Right lobe of liver (tissue), 6 donors: ENCODE results near the gene TMCC2. TPM values are rescaled to one million over a fixed set of nuclear protein-coding genes. Genes with fewer than 3 reads are reported as not detected.

ENCODE experiments used
- ATAC-seq, 4 donors: fragments of 200-7000 bp; cut with Tn5 transposase; one replicate each; pipeline ENCODE4 v1.9.1; 2020; ENCODE audit warnings: mild to moderate bottlenecking in 4 of 4, moderate library complexity in 4 of 4
- DNase-seq, 3 donors: peaks; one replicate each; pipeline ENCODE4 v3.0.0-alpha.2; 2020
- H3K27ac ChIP-seq, 3 donors: fragments of 200-600 bp; one replicate each; pipeline ENCODE4 v1.8.0; 2022
- H3K27me3 ChIP-seq, 2 donors: fragments of 200-600 bp; one replicate each; pipeline ENCODE4 v1.8.0; 2022
- H3K36me3 ChIP-seq, 4 donors: fragments of 200-600 bp; sonication (generic) in 1 of 4; one replicate each; pipeline versions ENCODE4 v1.5.1 to v1.8.0; 2017 to 2022; ENCODE audit warnings: control low read depth in 1 of 4
- H3K4me1 ChIP-seq, 4 donors: fragments of 200-600 bp; sonication (generic) in 1 of 4; one replicate each; pipeline versions ENCODE4 v1.5.1 to v1.8.0; 2017 to 2022; ENCODE audit warnings: control low read depth in 1 of 4
- H3K4me3 ChIP-seq, 3 donors: fragments of 200-600 bp; one replicate each; pipeline ENCODE4 v1.8.0; 2022
- H3K9me3 ChIP-seq, 4 donors: fragments of 200-600 bp; sonication (generic) in 1 of 4; one replicate each; pipeline versions ENCODE4 v1.5.1 to v1.8.0; 2017 to 2022; ENCODE audit warnings: control low read depth in 1 of 4
- CTCF ChIP-seq, 4 donors: fragments of 200-600 bp in 3 of 4; fragments of 450-650 bp in 1 of 4; IDR thresholded peaks; one replicate each; pipeline versions ENCODE4 v1.5.1 to v1.8.0; 2016 to 2022; ENCODE audit warnings: antibody characterized with exemption in 4 of 4, mild to moderate bottlenecking in 2 of 4
- POLR2A ChIP-seq: fragments of 450-650 bp; IDR thresholded peaks from one replicate; pipeline ENCODE4 v1.6.1; 2017; ENCODE audit warnings: antibody characterized with exemption, mild to moderate bottlenecking
- WGBS: methylation state at CpG from one replicate; pipeline ENCODE4 v1.1.6; 2018; ENCODE audit warnings: low coverage, low lambda C conversion rate; ENCODE audit not compliant: insufficient coverage; ENCODE audit errors: missing lambda C conversion rate; 5-methylcytosine and 5-hydroxymethylcytosine counted together
- intact Hi-C, 2 donors: fragments of 100-400 bp; cut with DNase I; formaldehyde crosslinking; loops; one replicate each; pipeline versions ENCODE4 v1.11.2 to v1.14.1; 2022
- total RNA-seq, 6 experiments: library from RNA; depleted of rRNA in 2 of 6; stranded (reverse); fragments of >200 nt in 2 of 6; fragmentation: NEBNext Ultra II Directional in 3 of 6; extraction: Animal tissue kit (Norgen Biotek cat#: 25700) in 3 of 6; gene quantifications; one replicate each; pipeline versions ENCODE4 v1.1.0 to v1.2.4, GENCODE V29; 2016 to 2023
- donor health status: DM: no; HTN: yes; CAD: no.
- donor health status: DM: no; HTN: no; CAD: no.
- donor health status: DM: no; HTN: no; CAD: no.
- donor health status: DM: no; HTN: yes; CAD: no.
- donor health status: DM: no; HTN: yes; CAD: no.

TMCC2 gene
- total RNA-seq, 6 experiments from 2014 or later: 0.14 to 5.9 (median 0.30) TPM

- TF ChIP-seq POLR2A: peak; percentile 92
- peak in 3 of 4 donors; percentile 22 to 32 (median 27) for TF ChIP-seq CTCF (IDR thresholded peaks at IDR 0.05)
- DNase-seq (peak; percentile 97), ATAC-seq (peak; percentile 78 to 94 (median 81))
- Histone ChIP-seq H3K9me3 (no peaks in the 10 kb centered on the region), H3K36me3 (no peaks in the 10 kb centered on the region), H3K4me3 (peak within 1 kb of the TSS; percentile 57 to 91 (median 72)), H3K27ac (peak within 1 kb of the TSS; percentile 64 to 85 (median 81)), H3K4me1 (peaks cover 0 to 45% (median 15%) of the 10 kb centered on the region in 4 donors), H3K27me3 (no peaks in the 10 kb centered on the region)
- under 1% methylated on average over 43 of the region's 75 CpGs for WGBS
- intact Hi-C loops: no loop called here
Observed at GRCh38 chr1:205321162-205321958, 93.6 kb downstream of the TMCC2 start, which contains the start of gene NUAK2. Gene NUAK2, minus strand, starts transcription at chr1:205321745. Its CDS starts 117 bp downstream, at chr1:205321628.

GRCh38 chr1:205321959-205322283, 94.2 kb downstream of the TMCC2 start:
- peaks cover 0 to 39% (median 13%) of the 10 kb centered on the region in 4 donors for H3K4me1 ChIP-seq
- peak overlapping the region; percentile 64 to 85 (median 81) for H3K27ac ChIP-seq
- DNase-seq (no peak), ATAC-seq (no peak)
- peak overlapping the region; percentile 57 to 91 (median 72) for H3K4me3 ChIP-seq
- intact Hi-C loops: no loop called here
- TF ChIP-seq CTCF (IDR thresholded peaks at IDR 0.05): no peak
- no peak for TF ChIP-seq POLR2A
- WGBS: 19% methylated on average over 5 of the region's 5 CpGs
- H3K27me3 ChIP-seq: no peaks in the 10 kb centered on the region
- H3K36me3 ChIP-seq: no peaks in the 10 kb centered on the region
- no peaks in the 10 kb centered on the region for H3K9me3 ChIP-seq

Other genes with a start within 250 kb of the TMCC2 start
- under 1 TPM in 1 of 6 experiments, not detected in 5; 0.49 TPM for gene CNTN2, start 184.7 kb upstream of the TMCC2 start, total RNA-seq
- gene TMEM81, start 143.5 kb upstream of the TMCC2 start, total RNA-seq: 1 to 10 TPM in 5 of 6 experiments, under 1 TPM in 1; 0.49 to 2.7 (median 1.8) TPM
- gene RBBP5, start 106.0 kb upstream of the TMCC2 start, total RNA-seq: 10 to 100 TPM in 3 of 6 experiments, 1 to 10 TPM in 3; 8.7 to 12.3 (median 10.0) TPM
- 1 to 10 TPM; 2.5 to 2.9 (median 2.6) TPM for gene DSTYK, start 16.2 kb upstream of the TMCC2 start, total RNA-seq
- 1 to 10 TPM in 5 of 6 experiments, under 1 TPM in 1; 0.88 to 5.1 (median 2.1) TPM for gene NUAK2, start 93.8 kb downstream of the TMCC2 start, total RNA-seq
- under 1 TPM in 2 of 6 experiments, not detected in 4; 0.22 to 0.44 TPM for gene KLHDC8A, start 129.0 kb downstream of the TMCC2 start, total RNA-seq
- not detected for gene LEMD1, start 194.1 kb downstream of the TMCC2 start, total RNA-seq
- gene BLACAT1, start 228.1 kb downstream of the TMCC2 start, total RNA-seq: under 1 TPM in 1 of 6 experiments, not detected in 5; 0.06 TPM